LHCN-M2 (cell line): Measurements from ENCODE around the gene S100A12. TPM values are rescaled to one million over a fixed set of nuclear protein-coding genes. Genes with fewer than 3 reads are reported as not detected.

ENCODE experiments used
- DNase-seq: peaks from one replicate; pipeline ENCODE4 v3.0.0-alpha.2; 2012; ENCODE audit warnings: low read depth
- total RNA-seq: library from RNA; depleted of rRNA; stranded (reverse); fragments of >200 nt; gene quantifications from 2 replicates; pipeline ENCODE4 v1.2.3, GENCODE V29; 2014

Gene S100A12
- total RNA-seq, 1 experiment from 2014 or later, result not detected

DNA sequence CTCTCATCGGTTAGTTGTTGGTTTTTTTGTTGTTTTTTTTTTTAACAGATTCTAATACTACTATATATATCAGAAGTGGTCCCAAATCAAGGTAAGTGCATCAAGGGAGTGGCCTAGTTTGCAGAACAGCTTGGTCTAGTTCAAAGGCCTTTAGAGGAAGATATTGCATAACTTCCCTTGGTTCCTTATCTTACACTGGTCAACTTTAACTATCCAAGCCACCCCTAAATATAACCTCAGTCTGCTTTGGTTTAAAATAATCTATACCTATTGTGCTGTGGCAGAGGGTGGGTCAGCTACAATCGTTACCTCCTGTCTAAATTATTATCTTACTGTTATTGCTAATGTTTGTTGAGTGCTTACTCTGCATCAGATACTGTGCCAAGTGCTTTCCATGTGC, 6.9 kb downstream of the S100A12 start:
- no peak for DNase-seq

- no peak for DNase-seq
Observed at GRCh38 chr1:153367090-153367489, 8.3 kb downstream of the S100A12 start.

DNA sequence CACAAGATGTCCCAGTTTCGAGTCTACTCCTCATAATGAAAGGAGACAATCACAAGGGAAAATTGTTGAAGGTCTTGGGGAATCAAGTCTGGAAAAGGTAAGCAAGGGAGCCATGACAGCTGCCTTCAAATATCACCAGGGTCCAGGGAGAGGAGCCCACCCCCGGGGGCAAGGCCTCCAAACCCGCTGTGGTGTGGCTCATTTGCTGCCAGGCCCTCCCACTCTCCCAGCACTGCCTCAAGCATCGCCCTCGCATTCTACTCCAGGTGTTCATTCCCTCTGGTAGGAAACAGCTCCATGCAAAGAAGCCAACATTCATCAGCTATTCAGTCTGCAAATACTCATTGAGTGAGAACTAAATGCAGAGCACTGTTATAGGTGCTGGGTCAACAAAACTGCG, 9.2 kb downstream of the S100A12 start:
- no peak for DNase-seq

DNA sequence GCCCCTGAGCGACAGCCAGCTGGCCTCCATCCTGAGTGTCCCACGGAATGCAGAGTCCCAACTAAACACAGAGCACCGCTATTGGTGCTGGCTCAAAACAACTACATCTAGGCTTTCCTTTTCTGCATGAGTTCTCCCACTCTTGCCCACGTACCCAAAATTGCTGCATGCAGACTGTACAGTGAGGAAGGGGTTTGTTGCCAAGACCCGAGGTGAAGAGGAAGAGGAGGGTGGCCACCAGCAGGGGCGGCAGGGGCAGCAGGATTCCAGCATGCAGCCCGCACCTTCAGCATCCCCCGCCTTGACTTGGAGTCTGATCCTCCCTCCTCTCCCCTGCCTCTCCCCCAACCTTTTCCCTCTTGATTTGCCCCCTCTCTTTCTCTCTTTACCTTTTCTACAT, 9.7 kb downstream of the S100A12 start:
- no peak for DNase-seq

- DNase-seq, result no peak
Observed at GRCh38 chr1:153364766-153365666, 10.4 kb downstream of the S100A12 start.

- DNase-seq, result no peak
Observed at GRCh38 chr1:153364156-153364555, 11.3 kb downstream of the S100A12 start.

DNA sequence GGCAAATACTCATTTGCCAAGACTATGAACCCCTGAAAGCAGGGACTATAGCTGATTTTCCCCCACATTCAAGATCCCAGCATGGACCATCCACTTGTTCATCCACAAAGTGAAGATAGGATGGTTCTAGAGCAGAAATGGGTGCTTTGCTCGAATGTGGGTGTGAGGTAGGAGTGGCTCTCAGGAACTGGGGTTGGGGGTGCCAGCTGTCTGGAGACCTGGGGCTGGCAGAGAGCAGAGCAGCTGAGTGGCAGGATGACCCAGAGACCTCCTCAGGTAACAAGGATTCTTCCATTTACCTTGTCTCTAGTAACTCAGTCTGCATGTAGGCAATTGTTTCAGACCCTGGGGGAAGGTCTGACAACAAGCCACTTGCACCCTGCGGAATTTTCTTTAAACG, 11.8 kb downstream of the S100A12 start:
- no peak for DNase-seq

DNA sequence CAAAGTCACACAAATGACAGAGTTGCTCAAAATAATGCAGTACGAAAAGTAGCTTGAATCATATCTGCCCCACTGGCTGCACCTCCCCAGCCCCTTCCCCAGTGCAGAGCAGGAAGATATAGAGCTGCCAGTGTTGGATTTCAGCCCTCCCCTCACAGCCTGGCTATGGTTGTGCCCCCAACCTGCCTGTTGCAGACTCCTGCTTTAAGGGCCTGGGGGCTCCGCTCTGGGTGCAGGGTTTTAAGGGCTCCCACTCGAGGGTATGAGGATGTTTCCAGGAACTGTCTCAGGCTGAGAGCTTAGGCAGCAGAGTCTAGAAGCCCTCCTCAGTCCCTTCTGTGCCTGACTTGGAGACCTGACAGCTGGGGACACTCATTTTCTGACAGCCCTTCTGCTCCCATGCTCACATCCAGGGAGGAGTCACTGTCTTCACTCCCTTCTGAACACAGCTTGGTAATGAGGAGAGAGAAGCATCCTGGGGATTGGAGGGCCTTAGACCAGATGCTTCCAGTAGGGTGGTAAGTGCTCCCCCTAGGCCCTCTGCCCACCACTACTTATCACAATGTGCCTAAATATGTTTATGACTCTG, 13.1 kb downstream of the S100A12 start:
- no peak for DNase-seq

DNA sequence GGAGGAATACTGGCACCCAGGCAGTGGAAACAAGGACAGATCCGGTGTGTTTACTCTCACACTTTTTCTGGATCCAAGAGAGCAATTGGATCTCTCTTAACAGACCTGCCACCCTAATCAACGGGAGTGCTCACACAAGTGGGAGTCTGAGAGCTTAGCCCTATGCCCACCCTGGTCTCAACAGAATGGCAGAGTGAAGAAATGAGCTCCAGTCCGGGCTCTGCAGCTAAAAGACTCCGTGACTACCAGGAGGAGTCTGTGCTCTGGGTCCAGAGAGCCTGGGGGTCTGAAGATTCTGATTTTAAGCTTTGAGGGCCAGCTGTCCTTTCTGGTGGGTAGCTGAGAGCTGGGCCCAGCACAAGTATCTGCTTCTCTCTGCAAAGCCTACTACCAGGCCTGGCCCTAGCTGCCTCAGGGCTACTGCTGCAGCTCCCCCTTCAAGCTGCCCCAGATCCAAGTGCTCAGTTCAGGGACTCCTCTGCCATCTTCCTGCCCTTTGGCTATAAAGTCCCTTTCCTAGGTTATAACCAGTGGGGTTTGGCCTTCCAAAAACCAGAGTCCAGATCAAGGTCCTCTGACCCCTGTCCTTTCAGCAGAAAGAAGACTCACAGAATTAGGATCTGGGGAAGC, 13.8 kb downstream of the S100A12 start:
- DNase-seq, result no peak

DNA sequence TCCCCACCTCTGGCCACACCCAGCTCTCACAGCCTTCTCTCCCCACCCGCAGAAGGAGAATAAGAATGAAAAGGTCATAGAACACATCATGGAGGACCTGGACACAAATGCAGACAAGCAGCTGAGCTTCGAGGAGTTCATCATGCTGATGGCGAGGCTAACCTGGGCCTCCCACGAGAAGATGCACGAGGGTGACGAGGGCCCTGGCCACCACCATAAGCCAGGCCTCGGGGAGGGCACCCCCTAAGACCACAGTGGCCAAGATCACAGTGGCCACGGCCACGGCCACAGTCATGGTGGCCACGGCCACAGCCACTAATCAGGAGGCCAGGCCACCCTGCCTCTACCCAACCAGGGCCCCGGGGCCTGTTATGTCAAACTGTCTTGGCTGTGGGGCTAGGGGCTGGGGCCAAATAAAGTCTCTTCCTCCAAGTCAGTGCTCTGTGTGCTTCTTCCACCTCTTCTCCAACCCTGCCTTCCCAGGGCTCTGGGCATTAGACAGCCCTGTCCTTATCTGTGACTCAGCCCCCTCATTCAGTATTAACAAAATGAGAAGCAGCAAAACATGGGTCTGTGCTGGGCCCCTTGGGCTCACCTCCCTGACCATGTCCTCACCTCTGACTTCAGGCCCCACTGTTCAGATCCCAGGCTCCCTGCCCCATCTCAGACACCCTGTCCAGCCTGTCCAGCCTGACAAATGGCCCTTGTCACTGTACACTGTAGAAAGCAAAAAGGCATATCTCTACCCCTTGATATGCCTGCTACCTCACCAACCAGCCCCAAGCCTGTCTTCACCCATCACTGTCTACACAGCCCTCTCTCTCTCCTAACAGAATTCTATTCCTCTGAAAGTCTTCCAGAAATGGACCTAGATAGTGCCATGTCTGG, 14.6 kb downstream of the S100A12 start:
- no peak for DNase-seq

GRCh38 chr1:153360190-153360589, 15.2 kb downstream of the S100A12 start:
- no peak for DNase-seq

- DNase-seq, result no peak
Observed at GRCh38 chr1:153359241-153359640, 16.2 kb downstream of the S100A12 start.

DNA sequence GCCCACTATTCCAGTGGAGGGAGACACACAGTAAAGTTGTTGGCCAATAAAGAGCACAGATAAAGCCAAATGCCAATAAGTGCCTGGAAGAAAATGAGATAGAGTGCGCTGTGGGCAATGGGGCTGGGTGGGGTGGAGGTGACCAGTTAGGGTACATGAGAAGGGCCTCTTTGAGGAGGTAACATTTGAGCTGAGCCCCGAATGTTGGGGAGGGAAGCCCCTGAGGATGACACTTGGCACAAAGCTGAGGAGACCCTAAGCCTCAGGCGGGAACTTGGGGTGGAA, 16.8 kb downstream of the S100A12 start:
- no peak for DNase-seq

DNA sequence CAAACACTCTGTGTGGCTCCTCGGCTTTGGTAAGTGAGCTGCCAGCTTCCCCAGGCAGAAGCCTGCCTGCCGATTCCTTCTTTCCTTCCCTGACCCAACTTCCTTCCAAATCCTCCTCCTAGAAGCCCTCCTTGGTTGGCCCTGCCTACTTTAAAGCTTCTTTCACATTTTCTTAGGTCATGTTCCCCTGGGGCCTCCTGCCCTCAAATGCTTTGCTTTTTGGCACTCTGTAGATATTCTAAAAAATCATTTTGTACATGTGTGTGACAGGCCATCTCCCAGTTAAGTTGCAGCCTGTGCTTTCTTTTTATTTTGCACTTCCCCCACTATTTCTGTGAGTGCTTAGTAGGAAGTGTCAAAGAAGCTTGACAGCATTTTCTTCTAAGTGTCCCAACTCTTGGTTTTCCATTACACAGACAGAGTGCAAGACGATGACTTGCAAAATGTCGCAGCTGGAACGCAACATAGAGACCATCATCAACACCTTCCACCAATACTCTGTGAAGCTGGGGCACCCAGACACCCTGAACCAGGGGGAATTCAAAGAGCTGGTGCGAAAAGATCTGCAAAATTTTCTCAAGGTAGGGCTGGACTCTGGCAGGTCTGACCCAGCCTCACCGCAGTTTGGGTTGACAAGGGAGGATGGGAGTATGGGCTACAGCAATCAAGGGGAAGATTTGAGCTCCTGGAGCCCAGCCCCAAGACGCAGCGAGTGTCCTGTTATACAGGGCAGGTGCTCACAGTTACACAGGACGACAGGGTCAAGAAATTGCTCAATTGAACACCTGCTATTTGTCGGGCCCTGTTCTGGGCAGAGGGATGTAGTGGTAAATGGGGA, 17.3 kb downstream of the S100A12 start, which contains the start of gene S100A9:
TSS of gene S100A9 (plus strand) at position 2 of the 838 bp plus-strand sequence. CDS start at position 432, 430 bp downstream.
- no peak for DNase-seq

- DNase-seq, result no peak
Observed at GRCh38 chr1:153357076-153357852, 18.2 kb downstream of the S100A12 start.

DNA sequence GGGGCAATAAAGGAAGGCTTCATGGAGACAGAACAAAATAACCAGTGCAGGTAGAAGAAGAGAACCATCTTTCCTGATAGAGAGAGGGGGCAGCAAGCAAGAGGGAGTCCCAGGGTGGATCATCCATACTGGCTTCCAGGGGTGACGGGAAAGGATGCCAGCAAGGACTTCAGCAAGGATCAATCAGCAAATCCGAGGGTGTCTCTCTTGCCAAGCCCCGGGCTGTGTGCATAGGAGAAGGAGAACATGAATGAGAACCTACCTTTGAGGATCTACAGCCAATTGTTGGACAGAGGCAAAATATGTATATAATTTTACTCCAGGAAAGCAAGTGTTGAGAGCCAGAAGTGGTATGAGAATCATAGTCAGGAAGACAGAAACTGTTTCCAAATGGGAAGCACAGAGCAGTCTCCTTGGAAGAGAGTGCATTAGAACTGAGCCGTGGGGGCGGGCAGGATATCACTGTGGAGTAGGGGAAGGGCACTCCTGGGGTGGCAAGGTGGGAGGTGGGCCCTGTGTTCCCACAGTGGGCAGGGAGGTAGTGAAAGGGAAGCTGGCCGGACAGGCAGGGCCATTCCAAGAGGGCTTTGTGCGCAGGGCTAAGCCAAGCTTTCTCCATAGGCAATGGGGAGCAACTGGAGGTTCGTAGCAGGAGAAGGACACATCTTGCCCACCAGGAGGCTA, 18.9 kb downstream of the S100A12 start:
- DNase-seq, result no peak

DNA sequence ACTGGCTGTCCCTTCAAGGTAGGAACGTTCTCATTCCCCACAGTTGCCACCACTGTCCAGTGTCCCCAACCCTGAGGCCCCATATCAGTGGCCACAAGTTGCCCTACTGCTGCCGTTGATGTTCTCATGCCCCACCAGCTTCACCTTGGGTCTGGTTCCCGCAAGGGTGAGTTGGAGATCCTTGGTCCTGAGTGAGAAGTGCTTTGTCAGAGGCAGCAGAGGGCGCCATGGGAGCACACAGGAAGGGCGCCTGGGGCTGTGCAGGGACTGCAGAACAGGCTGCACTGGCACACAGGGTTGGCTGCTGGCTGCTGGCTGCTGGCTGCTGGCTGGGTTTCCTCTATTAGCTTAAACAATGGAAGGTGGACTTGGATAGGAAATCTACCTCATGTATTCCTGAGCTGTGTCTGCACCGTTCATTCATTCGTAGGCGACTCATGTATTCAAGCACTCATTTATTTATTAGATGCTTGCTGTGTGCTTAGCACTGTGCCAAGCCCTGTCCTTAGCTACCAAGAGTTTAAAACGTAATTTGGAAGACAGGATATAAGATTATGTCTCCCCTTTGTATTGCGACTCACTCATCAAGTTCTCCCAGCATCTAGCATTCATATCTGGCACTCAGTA, 19.9 kb downstream of the S100A12 start:
- DNase-seq, result peak; percentile 27

- no peak for DNase-seq
Observed at GRCh38 chr1:153354515-153355193, 20.8 kb downstream of the S100A12 start.
